GM10266 (cell line): ENCODE measurements around the gene TEAD3.
"Not testable (repeated sequence)": the region's sequence is repeated elsewhere in the genome, so short reads cannot be mapped to it uniquely, and the experiment has no call there.

Experiments used
- DNase-seq: peaks from one replicate; pipeline ENCODE4 v3.0.0; 2012; ENCODE audit errors: extremely low spot score
- TF ChIP-seq, protein P1 (sequence below): IDR thresholded peaks from 2 replicates; pipeline ENCODE4 v1.5.1; 2012; ENCODE audit warnings: mild to moderate bottlenecking, low read depth; ENCODE audit not compliant: control insufficient read depth, insufficient read depth; ENCODE audit errors: missing control alignments

TEAD3 gene

DNA sequence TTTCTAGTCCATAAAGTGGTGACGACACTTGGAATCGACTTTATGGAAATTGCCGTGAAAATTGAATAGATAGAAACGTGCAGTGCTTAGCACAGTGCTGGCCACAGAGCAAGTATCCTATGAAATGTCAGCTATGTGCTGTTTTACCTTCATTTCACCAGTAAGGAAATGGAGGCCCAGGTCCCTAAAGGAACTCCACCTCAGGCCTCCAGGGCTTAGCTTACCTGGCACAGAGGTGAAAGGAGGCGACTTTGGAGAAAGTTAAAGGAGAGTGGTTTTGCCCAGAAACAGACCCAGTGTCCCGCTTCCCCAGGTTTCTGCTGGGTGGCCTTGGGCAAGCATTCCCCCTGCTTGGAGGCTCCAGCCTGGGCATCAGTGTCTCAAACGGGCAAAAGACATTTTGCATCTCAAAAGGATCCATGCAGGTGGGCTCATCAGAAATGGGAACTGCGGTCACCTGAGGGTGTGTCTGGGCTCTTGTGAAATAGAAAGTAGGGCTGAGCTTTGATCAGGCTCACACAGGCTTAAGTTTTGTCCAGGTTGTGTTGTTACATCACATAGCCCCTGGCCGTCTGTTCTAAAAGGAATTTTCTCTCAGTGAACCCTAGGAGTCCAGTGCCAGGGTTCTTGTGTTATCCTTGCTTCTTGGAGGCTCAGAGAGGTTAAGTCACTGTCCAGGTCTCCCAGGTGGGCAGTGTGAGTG, 22.6 kb upstream of the TEAD3 start:
- TF ChIP-seq, protein P1, sequence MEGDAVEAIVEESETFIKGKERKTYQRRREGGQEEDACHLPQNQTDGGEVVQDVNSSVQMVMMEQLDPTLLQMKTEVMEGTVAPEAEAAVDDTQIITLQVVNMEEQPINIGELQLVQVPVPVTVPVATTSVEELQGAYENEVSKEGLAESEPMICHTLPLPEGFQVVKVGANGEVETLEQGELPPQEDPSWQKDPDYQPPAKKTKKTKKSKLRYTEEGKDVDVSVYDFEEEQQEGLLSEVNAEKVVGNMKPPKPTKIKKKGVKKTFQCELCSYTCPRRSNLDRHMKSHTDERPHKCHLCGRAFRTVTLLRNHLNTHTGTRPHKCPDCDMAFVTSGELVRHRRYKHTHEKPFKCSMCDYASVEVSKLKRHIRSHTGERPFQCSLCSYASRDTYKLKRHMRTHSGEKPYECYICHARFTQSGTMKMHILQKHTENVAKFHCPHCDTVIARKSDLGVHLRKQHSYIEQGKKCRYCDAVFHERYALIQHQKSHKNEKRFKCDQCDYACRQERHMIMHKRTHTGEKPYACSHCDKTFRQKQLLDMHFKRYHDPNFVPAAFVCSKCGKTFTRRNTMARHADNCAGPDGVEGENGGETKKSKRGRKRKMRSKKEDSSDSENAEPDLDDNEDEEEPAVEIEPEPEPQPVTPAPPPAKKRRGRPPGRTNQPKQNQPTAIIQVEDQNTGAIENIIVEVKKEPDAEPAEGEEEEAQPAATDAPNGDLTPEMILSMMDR, result no peak
- peak; percentile 1 for DNase-seq

DNA sequence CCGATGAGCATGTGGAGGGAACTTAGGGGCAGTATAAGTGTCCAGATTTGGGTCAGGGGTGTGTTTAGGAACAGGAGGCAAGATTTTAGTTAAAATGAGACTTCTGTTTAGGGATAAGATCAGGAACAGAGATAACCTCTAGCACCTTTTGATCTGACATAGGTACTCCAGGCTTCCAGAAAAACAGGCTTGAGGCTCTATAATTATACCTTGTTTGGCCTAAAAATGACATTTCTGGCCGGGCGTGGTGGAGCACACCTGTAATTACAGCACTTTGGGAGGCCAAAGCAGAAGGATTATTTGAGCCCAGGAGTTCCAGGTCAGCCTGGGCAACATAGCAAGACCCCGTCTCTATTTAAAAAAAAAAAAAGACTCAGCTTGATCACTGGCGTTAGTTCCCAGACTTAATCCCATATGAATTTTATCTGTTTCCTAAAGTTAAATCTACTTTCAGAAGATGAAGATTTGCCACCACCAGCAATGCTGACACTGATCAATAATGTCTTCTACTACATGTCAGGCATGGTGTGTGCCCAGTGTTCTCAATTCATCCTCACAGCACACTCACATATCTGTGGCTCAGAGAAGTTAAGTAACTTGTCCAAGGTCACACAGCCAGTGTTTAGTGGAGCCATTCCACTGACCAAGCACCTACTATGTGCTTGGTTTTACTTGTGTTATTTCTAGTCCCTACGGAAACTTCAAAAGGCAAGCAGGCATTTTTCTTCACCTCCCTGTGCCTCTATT, 21.9 kb upstream of the TEAD3 start:
- TF ChIP-seq, protein P1, result no peak
- peak; percentile 1 for DNase-seq

DNA sequence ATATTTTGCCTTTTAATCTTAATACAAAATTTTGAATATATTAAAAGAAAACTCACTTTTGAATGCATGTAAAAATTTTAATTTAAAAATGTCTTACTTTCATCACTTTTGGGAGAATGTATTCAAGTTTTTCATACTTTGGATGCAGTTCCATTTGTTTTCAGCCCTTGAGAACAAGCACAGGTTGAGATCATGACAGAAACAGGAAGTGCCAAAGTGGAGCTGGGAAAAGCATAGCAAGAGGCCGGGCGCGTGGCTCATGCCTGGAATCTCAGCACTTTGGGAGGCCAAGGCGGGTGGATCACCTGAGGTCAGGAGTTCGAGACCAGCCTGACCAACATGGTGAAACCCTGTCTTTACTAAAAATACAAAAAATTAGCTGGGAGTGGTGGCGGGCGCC, 21.1 kb upstream of the TEAD3 start:
- DNase-seq, result not testable (repeated sequence)

DNA sequence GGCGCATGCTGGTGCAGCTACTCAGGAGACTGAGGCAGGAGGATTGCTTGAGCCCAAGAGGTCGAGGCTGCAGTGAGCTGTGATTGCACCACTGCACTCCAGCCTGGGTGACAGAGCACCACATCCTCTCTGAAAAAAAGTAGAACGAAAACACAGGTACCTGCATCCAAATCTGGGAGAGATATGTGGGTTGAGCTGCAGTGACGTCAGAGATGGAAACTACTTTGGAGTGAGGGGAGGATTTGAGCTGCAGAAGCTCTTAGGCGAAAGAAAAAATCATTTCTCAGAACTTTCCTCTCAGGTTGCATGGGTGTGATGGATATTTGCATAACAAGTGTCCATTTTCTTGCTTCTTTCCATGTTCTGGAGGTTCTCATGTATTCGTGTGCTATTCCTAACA, 19.8 kb upstream of the TEAD3 start:
- TF ChIP-seq, protein P1, result no peak
- DNase-seq, result no peak

DNA sequence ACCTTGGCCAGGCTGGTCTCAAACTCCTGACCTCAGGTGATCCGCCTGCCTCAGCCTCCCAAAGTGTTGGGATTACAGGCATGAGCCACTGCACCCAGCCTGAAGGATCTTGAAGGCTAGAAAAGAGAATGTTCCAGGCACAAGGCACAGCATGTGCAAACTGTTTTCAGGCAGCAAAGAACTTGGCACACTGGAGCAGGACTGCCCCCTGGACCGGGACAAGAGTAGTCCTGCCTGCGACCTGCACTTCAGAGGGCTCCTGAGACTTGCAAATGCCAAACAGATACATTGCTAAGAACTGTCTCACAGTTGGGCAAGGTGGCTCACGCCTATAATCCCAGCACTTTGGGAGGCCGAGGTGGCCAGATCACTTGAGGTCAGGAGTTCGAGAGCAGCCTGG, 19.1 kb upstream of the TEAD3 start:
- DNase-seq, result not testable (repeated sequence)

DNA sequence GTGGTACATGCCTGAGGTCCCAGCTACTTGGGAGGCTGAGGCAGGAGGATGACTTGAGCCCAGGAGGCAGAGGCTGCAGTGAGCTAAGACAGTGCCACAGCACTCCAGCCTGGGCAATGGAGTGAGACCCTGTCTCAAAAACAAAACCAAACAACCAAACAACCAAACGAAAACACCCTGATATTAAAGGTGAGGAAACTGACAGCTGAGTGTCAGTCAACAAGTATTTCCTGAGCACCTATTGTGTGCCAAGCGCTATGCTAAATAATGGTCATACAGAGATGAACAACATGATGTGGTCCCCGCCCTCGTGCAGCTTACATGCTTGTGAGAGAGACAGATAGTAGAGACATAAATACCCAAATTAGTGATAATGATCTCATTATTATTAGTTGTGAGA, 17.7 kb upstream of the TEAD3 start:
- no peak for DNase-seq
- TF ChIP-seq, protein P1, result no peak

DNA sequence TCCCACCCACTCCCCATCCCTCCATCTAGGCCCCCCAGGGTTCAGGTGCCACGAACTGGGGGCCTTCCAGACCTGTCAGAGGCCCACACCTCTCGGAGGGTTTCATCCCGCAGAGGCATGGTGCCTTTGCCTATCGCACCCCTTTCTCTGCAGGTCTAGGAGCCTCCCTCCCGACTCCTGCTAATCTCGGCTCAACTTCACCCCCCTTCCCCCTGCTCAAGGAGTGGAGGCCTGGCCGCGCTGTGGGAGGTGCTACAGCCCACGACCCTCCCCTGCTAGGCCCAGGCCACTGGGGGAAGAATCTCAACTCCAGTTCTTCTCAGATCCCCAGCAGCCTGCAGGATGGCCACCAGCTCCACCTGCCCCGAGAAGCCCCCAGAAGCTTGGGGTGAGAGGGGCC, 15.9 kb upstream of the TEAD3 start, which contains the start of gene TULP1:
TSS of gene TULP1 (minus strand) at position 157 of the 400 bp plus-strand sequence. CDS start at position 119, 38 bp downstream.
- DNase-seq, result peak; percentile 10
- TF ChIP-seq, protein P1, result no peak

DNA sequence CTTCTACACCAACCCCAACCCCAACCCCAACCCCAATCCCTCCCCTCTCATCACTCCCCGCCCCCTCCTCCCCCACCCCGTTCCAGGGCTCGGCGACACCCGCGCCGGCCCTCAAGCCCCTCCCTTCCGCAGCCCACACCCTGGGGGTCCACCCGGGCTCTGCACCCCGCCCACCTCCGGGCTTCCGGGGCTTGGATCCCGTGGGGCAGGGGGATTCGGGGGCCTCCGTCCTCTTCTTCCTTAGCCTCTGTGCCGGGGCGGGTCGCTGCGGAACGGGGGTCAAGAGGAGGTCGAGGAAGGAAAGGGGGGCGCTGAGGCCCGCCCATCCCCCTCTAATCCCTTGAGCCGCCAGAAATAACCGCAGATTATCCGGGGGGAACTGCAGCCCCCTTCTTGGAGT, 15.1 kb upstream of the TEAD3 start:
- TF ChIP-seq, protein P1, result no peak
- DNase-seq, result peak; percentile 11
